Measurements from ENCODE around the gene SLC2A13. TPM values are rescaled to one million over a fixed set of nuclear protein-coding genes. Genes with fewer than 3 reads are reported as not detected.

SLC2A13 gene
- total and polyA plus RNA-seq, 4 donors, result 1.9 to 20.2 (median 6.9) TPM

- no peaks in the 10 kb centered on the region for H3K4me1 ChIP-seq (ENCODE audit: control insufficient read depth in 4 of 4, insufficient read depth in 4 of 4, low read length in 3 of 4)
- no peak for DNase-seq (ENCODE audit: low spot score)
- H3K27ac ChIP-seq (ENCODE audit: low read depth in 1 of 2, low read length in 2 of 2), result no peak overlapping the region
- TF ChIP-seq HNF4G (IDR thresholded peaks at IDR 0.05) (no peak), SP1 (IDR thresholded peaks at IDR 0.05) (no peak), ATF3 (IDR thresholded peaks at IDR 0.05) (no peak), EGR1 (IDR thresholded peaks at IDR 0.05; ENCODE audit: low read depth in 2 of 2) (no peak), RAD21 (IDR thresholded peaks at IDR 0.05) (no peak), HNF4A (conservative IDR thresholded peaks at IDR 0.05) (no peak), TAF1 (conservative IDR thresholded peaks at IDR 0.05) (no peak), REST (IDR thresholded peaks at IDR 0.05) (no peak), ZBTB33 (IDR thresholded peaks at IDR 0.05) (no peak), YY1 (IDR thresholded peaks at IDR 0.05) (no peak), FOXA1 (IDR thresholded peaks at IDR 0.05) (no peak), MAX (IDR thresholded peaks at IDR 0.05) (no peak), GABPA (IDR thresholded peaks at IDR 0.05 in 1 of 2, conservative IDR thresholded peaks at IDR 0.05 in 1 of 2) (no peak), FOXA2 (IDR thresholded peaks at IDR 0.05) (no peak), RXRA (IDR thresholded peaks at IDR 0.05) (no peak), JUND (IDR thresholded peaks at IDR 0.05) (no peak)
- H3K4me3 ChIP-seq (ENCODE audit: low read depth in 1 of 3, low read length in 3 of 3), result no peak overlapping the region
- no peaks in the 10 kb centered on the region for H3K36me3 ChIP-seq (ENCODE audit: control insufficient read depth in 4 of 4, insufficient read depth in 3 of 4, low read depth in 1 of 4, low read length in 3 of 4)
- 75% methylated on average over 4 of the region's 4 CpGs for WGBS
- no peaks in the 10 kb centered on the region for H3K9me3 ChIP-seq (ENCODE audit: control insufficient read depth in 4 of 4, low read length in 3 of 4)
- no peak overlapping the region for H3K9ac ChIP-seq (ENCODE audit: low read depth in 1 of 2, low read length in 2 of 2)
- H3K27me3 ChIP-seq (ENCODE audit: control insufficient read depth in 4 of 4, insufficient read depth in 4 of 4, low read length in 3 of 4), result no peaks in the 10 kb centered on the region
These were observed 36.3 kb upstream of the SLC2A13 start for GRCh38 chr12:40142001-40142744.

- H3K27ac ChIP-seq (ENCODE audit: low read depth in 1 of 2, low read length in 2 of 2), result no peak overlapping the region
- no peak overlapping the region for H3K9ac ChIP-seq (ENCODE audit: low read depth in 1 of 2, low read length in 2 of 2)
- no peaks in the 10 kb centered on the region for H3K9me3 ChIP-seq (ENCODE audit: control insufficient read depth in 4 of 4, low read length in 3 of 4)
- no peaks in the 10 kb centered on the region for H3K27me3 ChIP-seq (ENCODE audit: control insufficient read depth in 4 of 4, insufficient read depth in 4 of 4, low read length in 3 of 4)
- no peak for TF ChIP-seq SP1 (IDR thresholded peaks at IDR 0.05)
- no peak for TF ChIP-seq FOXA1 (IDR thresholded peaks at IDR 0.05)
- TF ChIP-seq RXRA (IDR thresholded peaks at IDR 0.05), result no peak
- no peak for TF ChIP-seq NR2F2 (IDR thresholded peaks at IDR 0.05)
- no peak for TF ChIP-seq ATF3 (IDR thresholded peaks at IDR 0.05)
- no peak for TF ChIP-seq YY1 (IDR thresholded peaks at IDR 0.05)
- TF ChIP-seq TAF1 (conservative IDR thresholded peaks at IDR 0.05), result no peak
- no peak for TF ChIP-seq HNF4A (conservative IDR thresholded peaks at IDR 0.05)
- no peaks in the 10 kb centered on the region for H3K36me3 ChIP-seq (ENCODE audit: control insufficient read depth in 4 of 4, insufficient read depth in 3 of 4, low read depth in 1 of 4, low read length in 3 of 4)
- no peaks in the 10 kb centered on the region for H3K4me1 ChIP-seq (ENCODE audit: control insufficient read depth in 4 of 4, insufficient read depth in 4 of 4, low read length in 3 of 4)
- no peak overlapping the region for H3K4me3 ChIP-seq (ENCODE audit: low read depth in 1 of 3, low read length in 3 of 3)
- 87% methylated on average over 2 of the region's 2 CpGs for WGBS
- no peak for DNase-seq (ENCODE audit: low spot score)
These were observed 32.6 kb upstream of the SLC2A13 start for GRCh38 chr12:40138526-40138925.
